Liver (tissue), 3 donors: Measurements from ENCODE around the gene SERPINA5.

Experiments
- ATF3 ChIP-seq: IDR thresholded peaks from 2 replicates; pipeline ENCODE4 v1.6.1; 2016; ENCODE audit warnings: antibody characterized with exemption
- CTCF ChIP-seq: fragments of 150-350 bp; IDR thresholded peaks from 2 replicates; pipeline ENCODE4 v1.5.1; 2017; ENCODE audit warnings: improper control_type of control experiment, low read depth, low read length; ENCODE audit not compliant: missing input control
- FOXA1 ChIP-seq: IDR thresholded peaks from 2 replicates; pipeline ENCODE4 v1.6.1; 2016; ENCODE audit warnings: antibody characterized with exemption
- GABPA ChIP-seq, 2 donors: IDR thresholded peaks in 1 of 2; conservative IDR thresholded peaks in 1 of 2; 2 replicates each; pipeline ENCODE4 v1.6.1; 2016; ENCODE audit warnings: antibody characterized with exemption in 2 of 2, mild to moderate bottlenecking in 1 of 2, moderate library complexity in 1 of 2
- HNF4G ChIP-seq: IDR thresholded peaks from 2 replicates; pipeline ENCODE4 v1.6.1; 2016; ENCODE audit warnings: antibody characterized with exemption
- JUND ChIP-seq, 2 donors: IDR thresholded peaks; 2 replicates each; pipeline ENCODE4 v1.6.1; 2016; ENCODE audit warnings: antibody characterized with exemption in 2 of 2
- MAX ChIP-seq: IDR thresholded peaks from 2 replicates; pipeline ENCODE4 v1.6.1; 2016; ENCODE audit warnings: antibody characterized with exemption
- RAD21 ChIP-seq, 2 donors: IDR thresholded peaks; 2 replicates each; pipeline ENCODE4 v1.6.1; 2016; ENCODE audit warnings: antibody characterized with exemption in 2 of 2, mild to moderate bottlenecking in 2 of 2
- REST ChIP-seq: IDR thresholded peaks from 2 replicates; pipeline ENCODE4 v1.6.1; 2016; ENCODE audit warnings: antibody characterized with exemption, mild to moderate bottlenecking
- RXRA ChIP-seq, 2 donors: IDR thresholded peaks; 2 replicates each; pipeline ENCODE4 v1.6.1; 2017 to 2018; ENCODE audit warnings: antibody characterized with exemption in 2 of 2, mild to moderate bottlenecking in 1 of 2
- SP1 ChIP-seq: IDR thresholded peaks from 2 replicates; pipeline ENCODE4 v1.6.1; 2018; ENCODE audit warnings: antibody characterized with exemption, mild to moderate bottlenecking
- TAF1 ChIP-seq: conservative IDR thresholded peaks from 2 replicates; pipeline ENCODE4 v1.6.1; 2016; ENCODE audit warnings: antibody characterized with exemption, mild to moderate bottlenecking
- YY1 ChIP-seq: IDR thresholded peaks from 2 replicates; pipeline ENCODE4 v1.6.1; 2016; ENCODE audit warnings: antibody characterized with exemption, mild to moderate bottlenecking
- donor health status: healthy.
- donor health status: healthy.

- TF ChIP-seq CTCF = no peak
- TF ChIP-seq ATF3 = no peak
- TF ChIP-seq SP1 = no peak
- no peak for TF ChIP-seq RXRA (IDR thresholded peaks at IDR 0.05)
- no peak for TF ChIP-seq YY1
- TF ChIP-seq RAD21 (IDR thresholded peaks at IDR 0.05) = no peak
- TF ChIP-seq REST = no peak
- no peak for TF ChIP-seq GABPA (IDR thresholded peaks at IDR 0.05 in 1 of 2, conservative IDR thresholded peaks at IDR 0.05 in 1 of 2)
- no peak for TF ChIP-seq FOXA1
- no peak for TF ChIP-seq TAF1
- TF ChIP-seq MAX = peak; percentile 16
- TF ChIP-seq JUND (IDR thresholded peaks at IDR 0.05) = no peak
- TF ChIP-seq HNF4G = no peak
These were observed 51.0 kb downstream of the SERPINA5 start for GRCh38 chr14:94632305-94632590.
